Subcutaneous adipose tissue (tissue), 4 donors: Measurements from ENCODE around the gene FLOT1. TPM values are rescaled to one million over a fixed set of nuclear protein-coding genes. Genes with fewer than 3 reads are reported as not detected.

Source experiments
- total RNA-seq, 4 donors: library from RNA; depleted of rRNA; stranded (reverse); fragments of >200 nt; gene quantifications; one replicate each; pipeline ENCODE4 v1.1.0, GENCODE V29; 2016
- TF ChIP-seq, protein P1 (sequence below): fragments of 450-650 bp; IDR thresholded peaks from one replicate; pipeline ENCODE4 v1.5.1; 2016; ENCODE audit warnings: low read depth, mild to moderate bottlenecking, control low read depth, antibody characterized with exemption, moderate library complexity

FLOT1 gene
- total RNA-seq, 4 donors from 2014 or later = 66.8 to 121 (median 105) TPM

DNA sequence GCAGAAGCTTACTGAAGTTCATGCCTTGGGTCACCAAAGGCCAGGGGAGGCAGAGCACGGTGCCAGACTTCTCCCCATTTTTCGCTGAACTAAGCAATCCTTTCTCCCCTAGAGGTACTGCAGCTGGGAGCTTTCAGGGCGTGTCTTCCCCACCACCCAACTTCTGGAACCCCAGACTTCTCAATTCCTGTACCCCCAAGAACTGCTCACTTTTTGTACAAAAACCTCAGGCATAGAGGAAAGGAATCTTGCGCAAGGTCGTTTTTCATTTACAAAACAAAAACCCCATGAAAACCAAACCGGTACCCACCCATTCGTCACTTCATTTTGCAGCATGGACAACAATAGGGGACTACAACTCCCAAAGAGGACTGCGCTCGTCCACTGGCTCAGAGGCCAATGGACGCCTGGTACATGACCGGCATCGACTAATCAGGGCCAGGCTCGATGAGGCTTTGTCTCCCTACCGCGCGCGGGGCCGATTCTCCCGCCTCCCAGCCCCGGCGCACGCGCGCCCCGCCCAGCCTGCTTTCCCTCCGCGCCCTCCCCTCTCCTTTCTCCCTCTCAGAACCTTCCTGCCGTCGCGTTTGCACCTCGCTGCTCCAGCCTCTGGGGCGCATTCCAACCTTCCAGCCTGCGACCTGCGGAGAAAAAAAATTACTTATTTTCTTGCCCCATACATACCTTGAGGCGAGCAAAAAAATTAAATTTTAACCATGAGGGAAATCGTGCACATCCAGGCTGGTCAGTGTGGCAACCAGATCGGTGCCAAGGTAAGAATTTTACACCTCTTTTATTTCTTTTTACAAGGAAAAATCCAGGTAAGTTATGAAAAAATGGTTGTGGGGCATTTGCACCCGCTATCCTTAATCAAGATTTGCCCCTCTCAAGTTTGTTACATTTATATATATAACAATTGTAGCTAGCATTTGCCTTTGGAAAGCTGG, 22.4 kb downstream of the FLOT1 start, which contains the start of gene TUBB:
Gene TUBB, plus strand, starts transcription at position 562 of the 947 bp plus-strand sequence. Its CDS starts 155 bp downstream, at position 717.
- TF ChIP-seq, protein P1, sequence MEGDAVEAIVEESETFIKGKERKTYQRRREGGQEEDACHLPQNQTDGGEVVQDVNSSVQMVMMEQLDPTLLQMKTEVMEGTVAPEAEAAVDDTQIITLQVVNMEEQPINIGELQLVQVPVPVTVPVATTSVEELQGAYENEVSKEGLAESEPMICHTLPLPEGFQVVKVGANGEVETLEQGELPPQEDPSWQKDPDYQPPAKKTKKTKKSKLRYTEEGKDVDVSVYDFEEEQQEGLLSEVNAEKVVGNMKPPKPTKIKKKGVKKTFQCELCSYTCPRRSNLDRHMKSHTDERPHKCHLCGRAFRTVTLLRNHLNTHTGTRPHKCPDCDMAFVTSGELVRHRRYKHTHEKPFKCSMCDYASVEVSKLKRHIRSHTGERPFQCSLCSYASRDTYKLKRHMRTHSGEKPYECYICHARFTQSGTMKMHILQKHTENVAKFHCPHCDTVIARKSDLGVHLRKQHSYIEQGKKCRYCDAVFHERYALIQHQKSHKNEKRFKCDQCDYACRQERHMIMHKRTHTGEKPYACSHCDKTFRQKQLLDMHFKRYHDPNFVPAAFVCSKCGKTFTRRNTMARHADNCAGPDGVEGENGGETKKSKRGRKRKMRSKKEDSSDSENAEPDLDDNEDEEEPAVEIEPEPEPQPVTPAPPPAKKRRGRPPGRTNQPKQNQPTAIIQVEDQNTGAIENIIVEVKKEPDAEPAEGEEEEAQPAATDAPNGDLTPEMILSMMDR = no peak

DNA sequence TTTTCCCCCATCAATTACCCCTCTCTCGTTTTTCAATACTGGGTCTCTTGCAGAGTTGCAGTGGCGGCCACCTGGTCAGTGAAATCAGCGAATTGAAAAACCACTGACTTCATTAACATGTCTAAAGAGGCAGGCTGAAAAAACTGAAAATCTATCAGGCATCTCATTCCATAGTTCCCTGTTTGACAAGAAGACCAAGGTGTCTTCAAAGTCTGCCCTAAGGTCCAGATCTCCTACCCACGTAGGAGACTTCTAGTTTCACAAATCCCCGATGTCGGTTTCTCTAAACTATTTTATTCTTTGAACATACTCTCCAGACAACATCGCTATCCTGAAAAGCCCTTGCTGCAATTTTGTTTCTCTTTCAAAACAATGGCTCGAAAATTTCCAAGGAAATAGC, 23.1 kb downstream of the FLOT1 start:
- TF ChIP-seq, protein P1 = no peak

DNA sequence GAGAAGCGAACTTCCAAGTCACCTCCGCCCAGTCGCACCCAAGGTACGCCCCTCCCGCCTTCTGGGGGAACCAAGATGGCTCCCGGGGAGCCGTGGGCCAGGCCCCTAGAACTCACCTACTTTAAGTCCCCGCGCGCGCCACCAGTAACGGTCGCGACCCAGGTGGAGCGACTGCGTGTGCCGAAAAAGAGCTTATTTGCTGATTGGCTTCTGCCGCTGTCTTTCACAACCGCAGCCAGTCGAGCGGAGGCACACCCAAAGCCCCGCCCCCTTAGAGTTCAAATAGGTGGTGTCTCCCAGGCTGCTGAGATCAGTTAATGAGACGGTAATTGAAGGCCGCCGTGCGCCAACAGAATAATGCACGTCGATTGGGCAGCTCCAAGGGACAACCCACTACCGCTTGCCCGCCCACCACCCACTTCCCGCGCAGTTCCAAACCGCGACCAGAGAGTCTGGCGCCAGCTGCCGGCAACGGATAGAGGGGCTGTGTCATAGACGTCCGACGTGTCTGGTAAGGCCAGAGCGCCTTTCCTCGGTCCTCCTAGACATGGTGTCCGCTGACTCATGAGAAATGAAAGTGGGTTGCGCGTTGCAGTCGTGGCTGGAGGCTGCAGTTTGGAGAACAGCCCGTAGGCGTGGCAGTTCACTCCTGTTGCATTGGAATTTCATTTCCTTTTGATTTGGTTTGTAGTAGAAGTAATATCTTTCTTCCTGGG, 25.2 kb downstream of the FLOT1 start, which contains the start of gene MDC1:
Gene MDC1, minus strand, starts transcription at position 153 of the 716 bp plus-strand sequence. CDS start 2,106 bp downstream, outside the sequence.
- TF ChIP-seq, protein P1 = no peak

DNA sequence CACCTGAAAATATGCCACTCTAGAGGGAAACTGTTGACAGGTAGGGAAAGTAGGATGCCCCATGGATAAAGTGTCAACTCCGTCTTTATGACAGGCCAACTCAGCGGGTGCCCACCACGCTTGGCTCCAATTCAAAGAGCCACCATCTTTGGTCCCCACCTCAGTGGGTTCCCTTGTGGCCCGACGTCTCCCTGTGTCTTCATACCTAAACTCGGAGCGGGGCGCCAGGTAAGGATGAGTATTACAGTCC, 25.7 kb downstream of the FLOT1 start:
- TF ChIP-seq, protein P1 = no peak

DNA sequence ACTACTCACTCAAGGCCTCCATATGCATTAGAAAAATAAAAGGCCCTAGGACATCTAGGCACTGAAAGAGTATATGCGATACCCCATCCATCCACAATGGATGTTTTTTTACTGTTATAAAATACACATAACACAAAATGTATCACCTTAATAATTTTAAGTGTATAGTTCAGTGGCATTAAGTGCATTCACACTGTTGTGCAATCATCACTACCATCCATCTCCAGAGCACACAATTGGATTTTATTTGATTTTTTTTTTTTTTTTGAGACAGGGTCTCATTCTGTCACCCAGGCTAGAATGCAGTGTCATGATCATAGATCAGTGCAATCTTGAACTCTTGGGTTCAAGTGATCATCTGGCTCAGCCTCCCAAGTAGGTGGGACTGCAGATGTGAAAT, 28.2 kb downstream of the FLOT1 start:
- TF ChIP-seq, protein P1 = no peak

DNA sequence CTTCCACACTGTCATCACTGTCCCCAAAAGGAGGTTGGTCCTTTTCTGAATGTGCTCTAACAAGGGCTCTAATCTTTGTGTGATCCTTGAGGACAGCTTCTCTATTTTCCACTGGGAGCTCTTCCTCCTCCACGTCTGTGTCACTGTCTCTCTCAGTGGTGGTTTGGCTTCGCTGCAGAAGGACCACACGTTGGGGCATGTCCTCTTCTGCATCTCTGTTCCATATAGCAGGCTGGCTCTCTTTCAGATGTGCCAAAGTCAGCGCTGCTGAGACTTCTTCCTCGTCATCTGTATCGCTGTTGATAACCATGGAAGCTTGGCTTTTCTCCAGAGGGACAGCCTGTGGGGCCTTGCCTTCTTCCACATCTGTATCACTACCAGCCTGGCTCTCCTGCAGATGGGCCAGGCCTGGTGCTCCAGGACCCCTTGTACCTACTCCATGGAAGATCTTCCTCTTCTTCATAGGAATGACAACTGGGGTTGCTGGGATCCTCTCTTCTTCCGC, 30.0 kb downstream of the FLOT1 start:
- TF ChIP-seq, protein P1 = no peak
